Lower leg skin (tissue), 3 donors: ENCODE measurements around the gene TSPYL2.

ENCODE experiments used
- CTCF ChIP-seq, 3 donors: fragments of 450-650 bp; IDR thresholded peaks; one replicate each; pipeline ENCODE4 v1.5.1; 2016; ENCODE audit warnings: antibody characterized with exemption in 3 of 3, mild to moderate bottlenecking in 3 of 3, moderate library complexity in 2 of 3
- POLR2A ChIP-seq, 2 donors: fragments of 450-650 bp; IDR thresholded peaks; one replicate each; pipeline ENCODE4 v1.6.1; 2016 to 2017; ENCODE audit warnings: antibody characterized with exemption in 2 of 2, mild to moderate bottlenecking in 1 of 2, moderate library complexity in 1 of 2

DNA sequence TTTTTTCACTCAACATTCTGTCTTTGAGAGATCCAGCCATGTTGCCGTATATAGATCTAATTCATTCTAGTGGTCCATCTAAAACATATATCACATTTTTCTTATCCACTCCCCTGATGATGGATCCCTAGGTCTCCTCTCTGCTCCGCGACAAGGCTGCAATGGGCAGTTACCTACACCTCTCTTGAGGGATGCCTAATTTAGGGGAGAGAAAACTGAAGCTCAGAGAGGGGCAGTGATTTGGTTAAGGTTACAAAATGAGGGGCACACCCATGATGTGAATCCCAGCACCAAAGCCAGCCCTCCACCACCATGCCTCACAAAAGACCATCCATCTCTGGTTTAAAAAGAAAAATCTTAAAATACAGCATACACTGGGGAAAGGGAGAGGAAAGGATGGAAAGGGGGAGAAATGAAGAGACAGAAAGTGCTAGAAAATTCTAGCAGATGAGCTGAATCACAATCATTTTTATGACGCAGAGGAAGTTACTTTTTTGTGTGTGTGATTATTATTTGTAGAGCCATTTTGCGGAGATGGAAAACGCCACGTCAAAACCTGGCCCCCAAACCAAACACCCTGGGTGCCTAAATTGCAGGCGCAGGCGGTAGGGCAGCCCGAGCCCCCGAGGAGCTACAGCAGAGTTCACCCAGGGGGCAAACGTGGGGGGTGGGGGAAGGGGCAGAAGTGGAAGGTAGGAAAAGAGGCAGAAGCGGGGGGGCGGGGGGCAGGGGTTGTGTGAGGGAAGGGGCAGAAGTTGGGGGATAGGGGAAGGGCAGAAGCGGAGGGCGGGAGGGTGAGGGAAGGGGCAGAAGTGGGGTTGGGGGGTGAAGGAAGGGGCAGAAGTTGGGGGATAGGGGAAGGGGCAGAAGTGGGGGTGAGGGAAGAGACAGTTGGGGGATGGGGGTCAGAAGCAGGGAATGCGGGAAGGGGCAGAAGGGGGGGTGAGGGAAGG is 1.3 kb upstream of the TSPYL2 start:
- TF ChIP-seq CTCF (IDR thresholded peaks at IDR 0.05) (no peak), POLR2A (IDR thresholded peaks at IDR 0.05) (no peak)
